Measurements from ENCODE around the gene CFAP61. TPM values are rescaled to one million over a fixed set of nuclear protein-coding genes. Genes with fewer than 3 reads are reported as not detected.

CFAP61 gene
- total and polyA plus RNA-seq, 2 experiments from 2014 or later = 0.21 TPM; not detected in 1

DNA sequence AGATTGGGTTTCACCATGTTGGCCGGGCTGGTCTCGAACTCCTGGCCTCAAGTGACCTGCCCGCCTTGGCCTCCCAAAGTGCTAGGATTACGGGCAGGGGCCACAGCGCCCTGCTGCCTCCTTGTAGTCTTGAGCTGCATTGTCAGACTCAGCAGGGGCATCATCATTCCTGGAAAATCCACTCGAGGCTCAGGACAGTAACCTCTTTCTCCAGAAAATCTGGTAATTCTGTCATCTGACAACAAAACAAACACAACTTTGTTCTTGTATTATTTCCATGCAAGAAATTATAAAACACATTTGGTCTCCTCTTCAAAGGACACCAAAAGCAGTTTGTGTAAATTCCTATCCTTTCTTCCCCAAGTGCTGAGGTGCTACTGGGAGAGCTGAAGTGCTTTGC is 178.4 kb downstream of the CFAP61 start:
- H3K9me3 Mint-ChIP-seq = peaks cover 7% of the 10 kb centered on the region; the same call in 2 of the 3 replicates
- Histone ChIP-seq H3K79me2 (replicated peaks; ENCODE audit: insufficient read depth) (no peaks in the 10 kb centered on the region), H3K27ac (ENCODE audit: low read depth) (no peak overlapping the region), H3K9me2 (ENCODE audit: insufficient read depth) (peaks cover 3% of the 10 kb centered on the region; the same call in 1 of the 2 replicates), H2AFZ (no peak overlapping the region), H3K27me3 (ENCODE audit: insufficient read depth) (no peaks in the 10 kb centered on the region), H3K36me3 (ENCODE audit: insufficient read depth) (no peaks in the 10 kb centered on the region), H3F3A (replicated peaks; ENCODE audit: low read depth) (no peaks in the 10 kb centered on the region), H3K4me2 (no peak overlapping the region), H3K4me1 (ENCODE audit: insufficient read depth) (0 out of 2 replicates have a peak, but pooled peaks cover under 1% of the 10 kb centered on the region), H3K4me3 (no peak overlapping the region), H4K20me1 (replicated peaks; ENCODE audit: insufficient read depth) (no peaks in the 10 kb centered on the region)
- ATAC-seq (no peak), DNase-seq (ENCODE audit: low spot score) (no peak)
- TF ChIP-seq CREB1 (CRISPR knock-in tag; IDR thresholded peaks at IDR 0.05; ENCODE audit: low read depth) (no peak), EZH2 (IDR thresholded peaks at IDR 0.05; ENCODE audit: low read depth, unreplicated experiment) (no peak), EZH2phosphoT487 (IDR thresholded peaks at IDR 0.05; ENCODE audit: unreplicated experiment) (no peak), ZNF114 (CRISPR knock-in tag; IDR thresholded peaks at IDR 0.05) (no peak), JUNB (IDR thresholded peaks at IDR 0.05; ENCODE audit: unreplicated experiment) (no peak), CTCF (conservative IDR thresholded peaks at IDR 0.05; ENCODE audit: low read depth in 2 of 2) (no peak), STAT1 (IDR thresholded peaks at IDR 0.05; ENCODE audit: unreplicated experiment) (no peak), ZNF462 (CRISPR knock-in tag; IDR thresholded peaks at IDR 0.05) (no peak), POLR2AphosphoS5 (IDR thresholded peaks at IDR 0.05; ENCODE audit: low read depth) (no peak), ZNF331 (CRISPR knock-in tag; IDR thresholded peaks at IDR 0.05; ENCODE audit: low read depth) (no peak)
- TF ChIP-seq, protein P1, sequence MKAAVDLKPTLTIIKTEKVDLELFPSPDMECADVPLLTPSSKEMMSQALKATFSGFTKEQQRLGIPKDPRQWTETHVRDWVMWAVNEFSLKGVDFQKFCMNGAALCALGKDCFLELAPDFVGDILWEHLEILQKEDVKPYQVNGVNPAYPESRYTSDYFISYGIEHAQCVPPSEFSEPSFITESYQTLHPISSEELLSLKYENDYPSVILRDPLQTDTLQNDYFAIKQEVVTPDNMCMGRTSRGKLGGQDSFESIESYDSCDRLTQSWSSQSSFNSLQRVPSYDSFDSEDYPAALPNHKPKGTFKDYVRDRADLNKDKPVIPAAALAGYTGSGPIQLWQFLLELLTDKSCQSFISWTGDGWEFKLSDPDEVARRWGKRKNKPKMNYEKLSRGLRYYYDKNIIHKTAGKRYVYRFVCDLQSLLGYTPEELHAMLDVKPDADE (IDR thresholded peaks at IDR 0.05) = no peak
- TF ChIP-seq, protein P2, sequence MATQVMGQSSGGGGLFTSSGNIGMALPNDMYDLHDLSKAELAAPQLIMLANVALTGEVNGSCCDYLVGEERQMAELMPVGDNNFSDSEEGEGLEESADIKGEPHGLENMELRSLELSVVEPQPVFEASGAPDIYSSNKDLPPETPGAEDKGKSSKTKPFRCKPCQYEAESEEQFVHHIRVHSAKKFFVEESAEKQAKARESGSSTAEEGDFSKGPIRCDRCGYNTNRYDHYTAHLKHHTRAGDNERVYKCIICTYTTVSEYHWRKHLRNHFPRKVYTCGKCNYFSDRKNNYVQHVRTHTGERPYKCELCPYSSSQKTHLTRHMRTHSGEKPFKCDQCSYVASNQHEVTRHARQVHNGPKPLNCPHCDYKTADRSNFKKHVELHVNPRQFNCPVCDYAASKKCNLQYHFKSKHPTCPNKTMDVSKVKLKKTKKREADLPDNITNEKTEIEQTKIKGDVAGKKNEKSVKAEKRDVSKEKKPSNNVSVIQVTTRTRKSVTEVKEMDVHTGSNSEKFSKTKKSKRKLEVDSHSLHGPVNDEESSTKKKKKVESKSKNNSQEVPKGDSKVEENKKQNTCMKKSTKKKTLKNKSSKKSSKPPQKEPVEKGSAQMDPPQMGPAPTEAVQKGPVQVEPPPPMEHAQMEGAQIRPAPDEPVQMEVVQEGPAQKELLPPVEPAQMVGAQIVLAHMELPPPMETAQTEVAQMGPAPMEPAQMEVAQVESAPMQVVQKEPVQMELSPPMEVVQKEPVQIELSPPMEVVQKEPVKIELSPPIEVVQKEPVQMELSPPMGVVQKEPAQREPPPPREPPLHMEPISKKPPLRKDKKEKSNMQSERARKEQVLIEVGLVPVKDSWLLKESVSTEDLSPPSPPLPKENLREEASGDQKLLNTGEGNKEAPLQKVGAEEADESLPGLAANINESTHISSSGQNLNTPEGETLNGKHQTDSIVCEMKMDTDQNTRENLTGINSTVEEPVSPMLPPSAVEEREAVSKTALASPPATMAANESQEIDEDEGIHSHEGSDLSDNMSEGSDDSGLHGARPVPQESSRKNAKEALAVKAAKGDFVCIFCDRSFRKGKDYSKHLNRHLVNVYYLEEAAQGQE (IDR thresholded peaks at IDR 0.05; ENCODE audit: unreplicated experiment) = no peak
- H3K36me3 Mint-ChIP-seq (ENCODE audit: low read depth) = no peaks in the 10 kb centered on the region; the same call in 2 of the 3 replicates
- peaks cover 4% of the 10 kb centered on the region for H3K27me3 Mint-ChIP-seq (ENCODE audit: insufficient read depth, low read depth, poor library complexity)
- no peak overlapping the region for H3K27ac Mint-ChIP-seq
- peaks cover 2% of the 10 kb centered on the region; the same call in 2 of the 3 replicates for H3K4me1 Mint-ChIP-seq
- no peak overlapping the region for H3K4me3 Mint-ChIP-seq

Data from GM23338 (cell line).